GM12878 (cell line): ENCODE results near the gene MCC. TPM values are rescaled to one million over a fixed set of nuclear protein-coding genes. Genes with fewer than 3 reads are reported as not detected.

Experiments used
- ATAC-seq: fragments of 200-7000 bp; cut with Tn5 transposase; 3 replicates; pipeline ENCODE4 v1.9.1; 2020; ENCODE audit warnings: mild to moderate bottlenecking, moderate library complexity
- BruUV-seq: library from RNA; stranded (reverse); fragments of 400-500 nt; replicated peaks from 2 replicates; lab custom pipeline; 2021; lab: Mats Ljungman, UMichigan
- CTCF ChIA-PET: fragments of 300-600 bp; sonication (Branson Sonifier 250); formaldehyde crosslinking; extraction: SDS; loops from one replicate; lab custom pipeline; 2021; ENCODE audit warnings: inconsistent platforms; lab: Yijun Ruan, JAX
- POLR2A ChIA-PET: fragments of 350-600 bp; formaldehyde crosslinking; extraction: SDS; loops from one replicate; lab custom pipeline; 2021; ENCODE audit warnings: inconsistent platforms; lab: Charles Lee
- RAD21 ChIA-PET: fragments of 300-600 bp; sonication (Branson Sonifier 250); formaldehyde crosslinking; loops from one replicate; lab custom pipeline; 2023; ENCODE audit warnings: antibody characterized with exemption; ENCODE audit not compliant: unreplicated experiment; lab: Charles Lee
- SMC1A ChIA-PET: fragments of 300-600 bp; sonication (Branson Sonifier 250); formaldehyde crosslinking; loops from one replicate; lab custom pipeline; 2023; ENCODE audit not compliant: unreplicated experiment, uncharacterized antibody; lab: Charles Lee
- DNase-seq: peaks from one replicate; pipeline ENCODE4 v3.0.0-alpha.2; 2011; ENCODE audit warnings: low read depth, low spot score
- FAIRE-seq: peaks from 3 replicates; lab custom pipeline; 2011; peaks lifted over from hg19 to GRCh38; lab: Jason Lieb, UNC
- H2AFZ ChIP-seq: 2 replicates; pipeline ENCODE4 v1.6.0; 2011; ENCODE audit warnings: low read depth, low read length, control low read depth; ENCODE audit not compliant: control insufficient read depth
- H3K27ac ChIP-seq: 2 replicates; pipeline ENCODE4 v1.5.1; 2011; ENCODE audit warnings: control low read depth; ENCODE audit not compliant: control insufficient read depth, insufficient read depth
- H3K27me3 ChIP-seq, 2 experiments: replicated peaks in 1 of 2; 2 replicates each; pipeline versions ENCODE4 v1.6.0 to v1.6.1; 2011; ENCODE audit warnings: low read length in 1 of 2; ENCODE audit not compliant: control insufficient read depth in 2 of 2, insufficient read depth in 2 of 2
- H3K36me3 ChIP-seq, 2 experiments: 2 replicates each; pipeline ENCODE4 v1.5.1; 2011; ENCODE audit warnings: low read length in 1 of 2; ENCODE audit not compliant: control insufficient read depth in 2 of 2, insufficient read depth in 2 of 2
- H3K4me1 ChIP-seq: 2 replicates; pipeline ENCODE4 v1.6.1; 2011; ENCODE audit warnings: mild to moderate bottlenecking, low read length, moderate library complexity, mixed read lengths; ENCODE audit not compliant: control insufficient read depth, insufficient read depth
- H3K4me2 ChIP-seq: 2 replicates; pipeline ENCODE4 v1.6.0; 2011; ENCODE audit warnings: control low read depth; ENCODE audit not compliant: control insufficient read depth, insufficient read depth
- H3K4me3 ChIP-seq: fragments of 200-600 bp; sonication (generic); 2 replicates; pipeline ENCODE4 v1.5.1; 2016
- H3K79me2 ChIP-seq: 2 replicates; pipeline ENCODE4 v1.6.0; 2011; ENCODE audit warnings: low read length; ENCODE audit not compliant: control insufficient read depth, insufficient read depth
- H3K9ac ChIP-seq: 2 replicates; pipeline ENCODE4 v1.8.0; 2011; ENCODE audit warnings: low read length, control low read depth, mixed read lengths; ENCODE audit not compliant: control insufficient read depth, insufficient read depth
- H3K9me3 ChIP-seq: replicated peaks from 3 replicates; pipeline ENCODE4 v1.5.1; 2011; ENCODE audit warnings: mild to moderate bottlenecking, low read length; ENCODE audit not compliant: control insufficient read depth, insufficient read depth
- H4K20me1 ChIP-seq: 2 replicates; pipeline ENCODE4 v1.6.0; 2011; ENCODE audit not compliant: control insufficient read depth, insufficient read depth
- CHD1 ChIP-seq: IDR thresholded peaks from 2 replicates; pipeline ENCODE4 v1.6.1; 2012; ENCODE audit warnings: low read depth, low read length, improper control_type of control experiment
- FOXK2 ChIP-seq: fragments of 450-650 bp; IDR thresholded peaks from 2 replicates; pipeline ENCODE4 v1.6.1; 2017; ENCODE audit warnings: mild to moderate bottlenecking, moderate library complexity
- MTA3 ChIP-seq: IDR thresholded peaks from 2 replicates; pipeline ENCODE4 v1.6.1; 2012; ENCODE audit warnings: low read length, inconsistent platforms, borderline replicate concordance
- MYC ChIP-seq: IDR thresholded peaks from 2 replicates; pipeline ENCODE4 v1.6.1; 2011; ENCODE audit warnings: mild to moderate bottlenecking, low read length, moderate library complexity, inconsistent platforms; ENCODE audit not compliant: insufficient read depth, insufficient replicate concordance, insufficient read length, severe bottlenecking
- NFIC ChIP-seq: IDR thresholded peaks from 2 replicates; pipeline ENCODE4 v1.6.1; 2012; ENCODE audit warnings: low read depth, mild to moderate bottlenecking, inconsistent platforms, low read length, moderate library complexity
- NR2F1 ChIP-seq: fragments of 450-650 bp; conservative IDR thresholded peaks from 2 replicates; pipeline ENCODE4 v1.6.1; 2017; ENCODE audit warnings: mild to moderate bottlenecking
- TAF1 ChIP-seq: IDR thresholded peaks from 2 replicates; pipeline ENCODE4 v1.6.1; 2011; ENCODE audit warnings: mild to moderate bottlenecking, low read depth, low read length, borderline replicate concordance
- TCF12 ChIP-seq: IDR thresholded peaks from 2 replicates; pipeline ENCODE4 v1.6.1; 2011; ENCODE audit warnings: low read depth, mild to moderate bottlenecking, low read length
- TCF3 ChIP-seq: IDR thresholded peaks from 2 replicates; pipeline ENCODE4 v1.6.1; 2012; ENCODE audit warnings: low read depth, mild to moderate bottlenecking, low read length, borderline replicate concordance; ENCODE audit not compliant: insufficient read depth
- ZNF24 ChIP-seq: fragments of 450-650 bp; IDR thresholded peaks from 2 replicates; pipeline ENCODE4 v1.6.1; 2017; ENCODE audit warnings: antibody characterized with exemption, mild to moderate bottlenecking
- WGBS: methylation state at CpG from one replicate; pipeline ENCODE4 v1.1.6; 2016; ENCODE audit warnings: low lambda C conversion rate; ENCODE audit not compliant: insufficient replicate concordance, insufficient coverage; ENCODE audit errors: missing lambda C conversion rate; 5-methylcytosine and 5-hydroxymethylcytosine counted together
- in situ Hi-C: fragments of 300-500 bp; cut with MboI; formaldehyde crosslinking; loops from 9 replicates; pipeline ENCODE4 v1.14.3; 2018; ENCODE audit warnings: mixed read lengths
- intact Hi-C: fragments of 100-400 bp; cut with micrococcal nuclease; formaldehyde crosslinking; loops from one replicate; pipeline ENCODE4 v1.14.2; 2022; ENCODE audit not compliant: unreplicated experiment
- polyA plus RNA-seq, 11 experiments: library from polyadenylated mRNA; depleted of rRNA in 4 of 11; unstranded in 6 of 11; stranded (reverse) in 5 of 11; fragments of >200 nt; fragmentation: Nextera tagmentation in 4 of 11; fragmentation: Illumina TruSeq in 1 of 11; extraction: Ambion mirVana in 4 of 11; extraction: Trizol in 1 of 11; gene quantifications; 1 replicate in 1 of 11; 2 replicates in 10 of 11; pipeline versions ENCODE4 v1.2.1 to v1.2.3, GENCODE V29; 2011 to 2016; ENCODE audit warnings: inconsistent platforms in 2 of 11, missing spikeins in 2 of 11, low read depth in 1 of 11
- total RNA-seq, 4 experiments: library from RNA; depleted of rRNA in 3 of 4; stranded (reverse); fragments of >200 nt in 3 of 4; fragmentation: Illumina TruSeq in 1 of 4; extraction: Trizol in 1 of 4; gene quantifications; 2 replicates each; pipeline versions ENCODE4 v1.2.1 to v1.2.3, GENCODE V29; 2013 to 2021
- TF ChIP-seq, protein P1 (sequence below): fragments of 450-650 bp; formaldehyde crosslinking; IDR thresholded peaks from 2 replicates; pipeline ENCODE4 v1.4.0; 2020; ENCODE audit warnings: mild to moderate bottlenecking, moderate library complexity
- TF ChIP-seq, protein P2 (sequence below): fragments of 450-650 bp; IDR thresholded peaks from 2 replicates; pipeline ENCODE4 v1.6.1; 2018; ENCODE audit warnings: mild to moderate bottlenecking, low read depth, moderate library complexity; ENCODE audit not compliant: partially characterized antibody
- TF ChIP-seq, protein P3 (sequence below): fragments of 450-650 bp; formaldehyde crosslinking; IDR thresholded peaks from 2 replicates; pipeline ENCODE4 v1.5.0; 2022; ENCODE audit warnings: mild to moderate bottlenecking, missing genetic modification characterization

The MCC gene
- total and polyA plus RNA-seq, 10 of the 15 experiments (the other 5 are each of a cell fraction or from before 2014, with no cell fraction given), result 0.03 to 0.86 (median 0.16) TPM

DNA sequence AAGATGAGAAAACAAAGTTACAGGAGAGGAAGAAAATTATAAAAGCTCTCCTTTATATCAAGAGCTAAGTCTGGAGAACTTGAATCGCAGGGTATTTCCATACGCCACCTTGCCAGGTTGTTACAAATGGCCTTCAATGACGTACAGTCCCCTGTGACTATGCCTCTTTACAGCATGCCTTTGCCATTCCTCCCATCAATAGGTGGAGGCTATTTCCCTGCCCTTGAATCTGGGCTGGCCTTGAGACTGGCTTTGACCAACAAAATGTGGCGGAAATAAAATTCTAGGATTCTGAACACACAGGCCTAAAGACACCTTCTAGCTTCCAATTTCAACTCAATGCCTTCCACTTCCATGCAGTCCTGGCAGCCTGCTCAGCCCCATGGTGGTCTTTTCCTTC, 99.1 kb downstream of the MCC start (continued):
- TF ChIP-seq, protein P1, sequence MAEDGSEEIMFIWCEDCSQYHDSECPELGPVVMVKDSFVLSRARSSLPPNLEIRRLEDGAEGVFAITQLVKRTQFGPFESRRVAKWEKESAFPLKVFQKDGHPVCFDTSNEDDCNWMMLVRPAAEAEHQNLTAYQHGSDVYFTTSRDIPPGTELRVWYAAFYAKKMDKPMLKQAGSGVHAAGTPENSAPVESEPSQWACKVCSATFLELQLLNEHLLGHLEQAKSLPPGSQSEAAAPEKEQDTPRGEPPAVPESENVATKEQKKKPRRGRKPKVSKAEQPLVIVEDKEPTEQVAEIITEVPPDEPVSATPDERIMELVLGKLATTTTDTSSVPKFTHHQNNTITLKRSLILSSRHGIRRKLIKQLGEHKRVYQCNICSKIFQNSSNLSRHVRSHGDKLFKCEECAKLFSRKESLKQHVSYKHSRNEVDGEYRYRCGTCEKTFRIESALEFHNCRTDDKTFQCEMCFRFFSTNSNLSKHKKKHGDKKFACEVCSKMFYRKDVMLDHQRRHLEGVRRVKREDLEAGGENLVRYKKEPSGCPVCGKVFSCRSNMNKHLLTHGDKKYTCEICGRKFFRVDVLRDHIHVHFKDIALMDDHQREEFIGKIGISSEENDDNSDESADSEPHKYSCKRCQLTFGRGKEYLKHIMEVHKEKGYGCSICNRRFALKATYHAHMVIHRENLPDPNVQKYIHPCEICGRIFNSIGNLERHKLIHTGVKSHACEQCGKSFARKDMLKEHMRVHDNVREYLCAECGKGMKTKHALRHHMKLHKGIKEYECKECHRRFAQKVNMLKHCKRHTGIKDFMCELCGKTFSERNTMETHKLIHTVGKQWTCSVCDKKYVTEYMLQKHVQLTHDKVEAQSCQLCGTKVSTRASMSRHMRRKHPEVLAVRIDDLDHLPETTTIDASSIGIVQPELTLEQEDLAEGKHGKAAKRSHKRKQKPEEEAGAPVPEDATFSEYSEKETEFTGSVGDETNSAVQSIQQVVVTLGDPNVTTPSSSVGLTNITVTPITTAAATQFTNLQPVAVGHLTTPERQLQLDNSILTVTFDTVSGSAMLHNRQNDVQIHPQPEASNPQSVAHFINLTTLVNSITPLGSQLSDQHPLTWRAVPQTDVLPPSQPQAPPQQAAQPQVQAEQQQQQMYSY (CRISPR knock-in tag), result no peak
- TF ChIP-seq MYC (no peak), TCF3 (no peak)

DNA sequence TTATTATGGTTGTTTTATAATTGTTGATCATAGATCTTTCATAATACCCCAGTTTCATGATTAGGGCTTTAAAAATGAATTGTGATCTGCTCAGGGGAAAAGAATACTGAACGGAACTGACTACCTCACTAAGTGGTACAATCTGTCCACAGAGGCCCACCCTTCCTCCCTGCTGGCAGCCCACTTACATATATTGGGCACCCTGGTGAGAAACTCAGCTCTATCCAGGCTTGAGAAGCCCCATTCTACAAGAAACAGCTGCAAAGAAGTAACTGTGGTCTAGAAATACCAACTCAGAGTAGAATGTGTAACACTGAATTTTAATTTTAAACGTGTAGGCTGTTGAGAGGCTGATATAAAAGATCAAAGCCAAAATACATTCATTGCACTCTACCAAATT, 100.4 kb downstream of the MCC start:
- Histone ChIP-seq H3K79me2 (no peaks in the 10 kb centered on the region), H3K9me3 (no peaks in the 10 kb centered on the region), H3K4me2 (no peak overlapping the region), H4K20me1 (no peaks in the 10 kb centered on the region), H3K27me3 (no peaks in the 10 kb centered on the region; a peak in 1 of 4 replicates), H3K4me3 (no peak overlapping the region), H2AFZ (no peak overlapping the region), H3K27ac (no peak overlapping the region), H3K9ac (no peak overlapping the region), H3K4me1 (no peaks in the 10 kb centered on the region), H3K36me3 (no peaks in the 10 kb centered on the region)
- FAIRE-seq, result no peak
- SMC1A ChIA-PET, result no interaction called here
- in situ Hi-C loops, result no loop called here
- ATAC-seq, result no peak
- BruUV-seq, result no TSS peak
- WGBS, result 22% methylated on average over 2 of the region's 2 CpGs
- CTCF ChIA-PET, result no interaction called here
- POLR2A ChIA-PET, result no interaction called here
- intact Hi-C loops, result no loop called here
- RAD21 ChIA-PET, result no interaction called here
- no peak for DNase-seq
- TF ChIP-seq ZNF24, result no peak
- TF ChIP-seq, protein P2, sequence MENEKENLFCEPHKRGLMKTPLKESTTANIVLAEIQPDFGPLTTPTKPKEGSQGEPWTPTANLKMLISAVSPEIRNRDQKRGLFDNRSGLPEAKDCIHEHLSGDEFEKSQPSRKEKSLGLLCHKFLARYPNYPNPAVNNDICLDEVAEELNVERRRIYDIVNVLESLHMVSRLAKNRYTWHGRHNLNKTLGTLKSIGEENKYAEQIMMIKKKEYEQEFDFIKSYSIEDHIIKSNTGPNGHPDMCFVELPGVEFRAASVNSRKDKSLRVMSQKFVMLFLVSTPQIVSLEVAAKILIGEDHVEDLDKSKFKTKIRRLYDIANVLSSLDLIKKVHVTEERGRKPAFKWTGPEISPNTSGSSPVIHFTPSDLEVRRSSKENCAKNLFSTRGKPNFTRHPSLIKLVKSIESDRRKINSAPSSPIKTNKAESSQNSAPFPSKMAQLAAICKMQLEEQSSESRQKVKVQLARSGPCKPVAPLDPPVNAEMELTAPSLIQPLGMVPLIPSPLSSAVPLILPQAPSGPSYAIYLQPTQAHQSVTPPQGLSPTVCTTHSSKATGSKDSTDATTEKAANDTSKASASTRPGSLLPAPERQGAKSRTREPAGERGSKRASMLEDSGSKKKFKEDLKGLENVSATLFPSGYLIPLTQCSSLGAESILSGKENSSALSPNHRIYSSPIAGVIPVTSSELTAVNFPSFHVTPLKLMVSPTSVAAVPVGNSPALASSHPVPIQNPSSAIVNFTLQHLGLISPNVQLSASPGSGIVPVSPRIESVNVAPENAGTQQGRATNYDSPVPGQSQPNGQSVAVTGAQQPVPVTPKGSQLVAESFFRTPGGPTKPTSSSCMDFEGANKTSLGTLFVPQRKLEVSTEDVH, result no peak
- no peak for TF ChIP-seq TAF1
- TF ChIP-seq, protein P3, sequence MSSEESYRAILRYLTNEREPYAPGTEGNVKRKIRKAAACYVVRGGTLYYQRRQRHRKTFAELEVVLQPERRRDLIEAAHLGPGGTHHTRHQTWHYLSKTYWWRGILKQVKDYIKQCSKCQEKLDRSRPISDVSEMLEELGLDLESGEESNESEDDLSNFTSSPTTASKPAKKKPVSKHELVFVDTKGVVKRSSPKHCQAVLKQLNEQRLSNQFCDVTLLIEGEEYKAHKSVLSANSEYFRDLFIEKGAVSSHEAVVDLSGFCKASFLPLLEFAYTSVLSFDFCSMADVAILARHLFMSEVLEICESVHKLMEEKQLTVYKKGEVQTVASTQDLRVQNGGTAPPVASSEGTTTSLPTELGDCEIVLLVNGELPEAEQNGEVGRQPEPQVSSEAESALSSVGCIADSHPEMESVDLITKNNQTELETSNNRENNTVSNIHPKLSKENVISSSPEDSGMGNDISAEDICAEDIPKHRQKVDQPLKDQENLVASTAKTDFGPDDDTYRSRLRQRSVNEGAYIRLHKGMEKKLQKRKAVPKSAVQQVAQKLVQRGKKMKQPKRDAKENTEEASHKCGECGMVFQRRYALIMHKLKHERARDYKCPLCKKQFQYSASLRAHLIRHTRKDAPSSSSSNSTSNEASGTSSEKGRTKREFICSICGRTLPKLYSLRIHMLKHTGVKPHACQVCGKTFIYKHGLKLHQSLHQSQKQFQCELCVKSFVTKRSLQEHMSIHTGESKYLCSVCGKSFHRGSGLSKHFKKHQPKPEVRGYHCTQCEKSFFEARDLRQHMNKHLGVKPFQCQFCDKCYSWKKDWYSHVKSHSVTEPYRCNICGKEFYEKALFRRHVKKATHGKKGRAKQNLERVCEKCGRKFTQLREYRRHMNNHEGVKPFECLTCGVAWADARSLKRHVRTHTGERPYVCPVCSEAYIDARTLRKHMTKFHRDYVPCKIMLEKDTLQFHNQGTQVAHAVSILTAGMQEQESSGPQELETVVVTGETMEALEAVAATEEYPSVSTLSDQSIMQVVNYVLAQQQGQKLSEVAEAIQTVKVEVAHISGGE (CRISPR knock-in tag), result no peak
- TF ChIP-seq TCF12, result no peak
- no peak for TF ChIP-seq NR2F1
- TF ChIP-seq FOXK2, result no peak
- TF ChIP-seq MTA3, result no peak
- TF ChIP-seq NFIC, result no peak
- no peak for TF ChIP-seq CHD1
